ENCODE measurements around the gene XCR1.

Gene XCR1

GRCh38 chr3:45978006-45978761 is 49.1 kb downstream of the XCR1 start:
- no peak for TF ChIP-seq CTCF (IDR thresholded peaks at IDR 0.05; ENCODE audit: low read depth, low read length, missing control alignments)
- H3K4me3 ChIP-seq (replicated peaks; ENCODE audit: low read depth, low read length): no peak overlapping the region
- no peak for DNase-seq (ENCODE audit: extremely low read depth, low read depth)

GRCh38 chr3:45976191-45977091 is 50.8 kb downstream of the XCR1 start:
- no peak for TF ChIP-seq CTCF (IDR thresholded peaks at IDR 0.05; ENCODE audit: low read depth, low read length, missing control alignments)
- no peak overlapping the region for H3K4me3 ChIP-seq (replicated peaks; ENCODE audit: low read depth, low read length)
- DNase-seq (ENCODE audit: extremely low read depth, low read depth): no peak

GRCh38 chr3:45975686-45976085 is 51.6 kb downstream of the XCR1 start:
- DNase-seq (ENCODE audit: extremely low read depth, low read depth): no peak
- H3K4me3 ChIP-seq (replicated peaks; ENCODE audit: low read depth, low read length): no peak overlapping the region
- TF ChIP-seq CTCF (IDR thresholded peaks at IDR 0.05; ENCODE audit: low read depth, low read length, missing control alignments): no peak

GRCh38 chr3:45974686-45975085 is 52.6 kb downstream of the XCR1 start:
- no peak for TF ChIP-seq CTCF (IDR thresholded peaks at IDR 0.05; ENCODE audit: low read depth, low read length, missing control alignments)
- DNase-seq (ENCODE audit: extremely low read depth, low read depth): no peak
- no peak overlapping the region for H3K4me3 ChIP-seq (replicated peaks; ENCODE audit: low read depth, low read length)

GRCh38 chr3:45972534-45973402 is 54.5 kb downstream of the XCR1 start:
- H3K4me3 ChIP-seq (replicated peaks; ENCODE audit: low read depth, low read length): no peak overlapping the region
- TF ChIP-seq CTCF (IDR thresholded peaks at IDR 0.05; ENCODE audit: low read depth, low read length, missing control alignments): no peak
- DNase-seq (ENCODE audit: extremely low read depth, low read depth): no peak

- no peak for DNase-seq (ENCODE audit: extremely low read depth, low read depth)
- TF ChIP-seq CTCF (IDR thresholded peaks at IDR 0.05; ENCODE audit: low read depth, low read length, missing control alignments): no peak
- H3K4me3 ChIP-seq (replicated peaks; ENCODE audit: low read depth, low read length): no peak overlapping the region
These were observed 57.3 kb downstream of the XCR1 start for GRCh38 chr3:45969953-45970352.

Data from HFF-Myc (cell line).